Caco-2 (cell line): ENCODE data around the gene GRIN3B. TPM values are rescaled to one million over a fixed set of nuclear protein-coding genes. Genes with fewer than 3 reads are reported as not detected.
A peak's percentile ranks its signal among the peaks of the same experiment; 100 is the strongest.

Source experiments
- BruUV-seq: library from RNA; stranded (reverse); fragments of 400-500 nt; replicated peaks from 2 replicates; lab custom pipeline; 2021; lab: Mats Ljungman, UMichigan
- CTCF ChIA-PET: fragments of 300-600 bp; sonication (Branson Sonifier 250); formaldehyde crosslinking; loops from one replicate; lab custom pipeline; 2022; ENCODE audit warnings: antibody characterized with exemption; lab: Charles Lee
- POLR2A ChIA-PET: fragments of 300-600 bp; sonication (Branson Sonifier 250); formaldehyde crosslinking; loops from one replicate; lab custom pipeline; 2022; ENCODE audit warnings: antibody characterized with exemption; lab: Charles Lee
- DNase-seq, 2 experiments: peaks; one replicate each; pipeline versions ENCODE4 v3.0.0 to v3.0.0-alpha.2; 2020 to 2022
- H3K27me3 ChIP-seq: replicated peaks from 2 replicates; pipeline ENCODE4 v1.6.0; 2011; ENCODE audit warnings: low read length; ENCODE audit not compliant: control insufficient read depth, insufficient read depth
- H3K36me3 ChIP-seq: 2 replicates; pipeline ENCODE4 v1.5.1; 2011; ENCODE audit warnings: low read length; ENCODE audit not compliant: control insufficient read depth, insufficient read depth
- H3K4me1 ChIP-seq: fragments of 250-450 bp; sonication (Bioruptor Pico); 2 replicates; pipeline ENCODE4 v1.5.1; 2020; ENCODE audit warnings: mild to moderate bottlenecking
- H3K4me3 ChIP-seq: 2 replicates; pipeline ENCODE4 v1.5.1; 2011; ENCODE audit warnings: low read depth, mild to moderate bottlenecking, control low read depth, low read length
- H3K9me3 ChIP-seq: fragments of 250-450 bp; sonication (Bioruptor Pico); 2 replicates; pipeline ENCODE4 v1.5.1; 2020; ENCODE audit warnings: mild to moderate bottlenecking, moderate library complexity
- H3K27ac Mint-ChIP-seq: one replicate; pipeline ENCODE4 v1.8.0; 2022; ENCODE audit warnings: mixed read lengths; ENCODE audit not compliant: unreplicated experiment
- H3K27me3 Mint-ChIP-seq: one replicate; pipeline ENCODE4 v1.8.0; 2022; ENCODE audit warnings: mixed read lengths; ENCODE audit not compliant: insufficient read depth, unreplicated experiment
- H3K36me3 Mint-ChIP-seq: one replicate; pipeline ENCODE4 v1.8.0; 2022; ENCODE audit warnings: mild to moderate bottlenecking, mixed read lengths; ENCODE audit not compliant: insufficient read depth, unreplicated experiment
- H3K4me1 Mint-ChIP-seq: one replicate; pipeline ENCODE4 v1.8.0; 2022; ENCODE audit warnings: low read depth, mixed read lengths; ENCODE audit not compliant: unreplicated experiment
- H3K4me3 Mint-ChIP-seq: one replicate; pipeline ENCODE4 v1.8.0; 2022; ENCODE audit warnings: mild to moderate bottlenecking, moderate library complexity, mixed read lengths; ENCODE audit not compliant: unreplicated experiment
- H3K9me3 Mint-ChIP-seq: one replicate; pipeline ENCODE4 v1.8.0; 2022; ENCODE audit warnings: mixed read lengths; ENCODE audit not compliant: unreplicated experiment
- intact Hi-C: fragments of 100-400 bp; cut with micrococcal nuclease; formaldehyde crosslinking; loops from one replicate; pipeline ENCODE4 v1.10.0; 2022; ENCODE audit not compliant: unreplicated experiment
- total RNA-seq: library from RNA; stranded (reverse); gene quantifications from 2 replicates; pipeline ENCODE4 v1.2.3, GENCODE V29; 2022
- TF ChIP-seq, protein P1 (sequence below), 2 experiments: fragments of 200-600 bp in 1 of 2; IDR thresholded peaks; 1 replicate in 1 of 2; 2 replicates in 1 of 2; pipeline versions ENCODE4 v1.5.1 to v1.8.0; 2011 to 2022; ENCODE audit warnings: antibody characterized with exemption in 1 of 2, control low read depth in 1 of 2, inconsistent platforms in 1 of 2, low read depth in 1 of 2, low read length in 1 of 2, mild to moderate bottlenecking in 1 of 2, moderate library complexity in 1 of 2; ENCODE audit not compliant: insufficient read depth in 1 of 2, severe bottlenecking in 1 of 2, unreplicated experiment in 1 of 2

The GRIN3B gene
- total RNA-seq, 1 experiment from 2014 or later: 0.41 TPM

DNA sequence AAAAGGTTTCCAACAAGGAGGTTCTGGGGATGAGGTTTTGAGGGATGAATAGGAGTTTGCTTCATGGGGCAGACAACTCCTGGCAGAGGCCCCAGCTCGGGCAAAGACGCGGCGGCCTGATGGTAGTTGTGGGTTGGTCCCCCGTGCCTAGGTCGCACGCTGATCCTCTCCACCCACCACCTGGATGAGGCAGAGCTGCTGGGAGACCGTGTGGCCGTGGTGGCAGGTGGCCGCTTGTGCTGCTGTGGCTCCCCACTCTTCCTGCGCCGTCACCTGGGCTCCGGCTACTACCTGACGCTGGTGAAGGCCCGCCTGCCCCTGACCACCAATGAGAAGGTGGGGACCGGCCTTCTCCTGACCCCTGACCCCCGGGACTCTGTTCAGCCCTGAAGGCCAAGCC lies 51.6 kb downstream of the GRIN3B start:
- no TSS peak for BruUV-seq
- Histone ChIP-seq H3K27me3 (no peaks in the 10 kb centered on the region), H3K36me3 (no peaks in the 10 kb centered on the region), H3K4me1 (no peaks in the 10 kb centered on the region), H3K4me3 (no peak overlapping the region), H3K9me3 (no peaks in the 10 kb centered on the region)
- no peaks in the 10 kb centered on the region for H3K27me3 Mint-ChIP-seq
- intact Hi-C loops: no loop called here
- H3K36me3 Mint-ChIP-seq: peaks cover 6% of the 10 kb centered on the region
- ChIA-PET CTCF (no interaction called here), POLR2A (no interaction called here)
- no peak overlapping the region for H3K27ac Mint-ChIP-seq
- no peak overlapping the region for H3K4me3 Mint-ChIP-seq
- no peaks in the 10 kb centered on the region for H3K9me3 Mint-ChIP-seq
- DNase-seq: no peak
- H3K4me1 Mint-ChIP-seq: no peaks in the 10 kb centered on the region
- TF ChIP-seq, protein P1, sequence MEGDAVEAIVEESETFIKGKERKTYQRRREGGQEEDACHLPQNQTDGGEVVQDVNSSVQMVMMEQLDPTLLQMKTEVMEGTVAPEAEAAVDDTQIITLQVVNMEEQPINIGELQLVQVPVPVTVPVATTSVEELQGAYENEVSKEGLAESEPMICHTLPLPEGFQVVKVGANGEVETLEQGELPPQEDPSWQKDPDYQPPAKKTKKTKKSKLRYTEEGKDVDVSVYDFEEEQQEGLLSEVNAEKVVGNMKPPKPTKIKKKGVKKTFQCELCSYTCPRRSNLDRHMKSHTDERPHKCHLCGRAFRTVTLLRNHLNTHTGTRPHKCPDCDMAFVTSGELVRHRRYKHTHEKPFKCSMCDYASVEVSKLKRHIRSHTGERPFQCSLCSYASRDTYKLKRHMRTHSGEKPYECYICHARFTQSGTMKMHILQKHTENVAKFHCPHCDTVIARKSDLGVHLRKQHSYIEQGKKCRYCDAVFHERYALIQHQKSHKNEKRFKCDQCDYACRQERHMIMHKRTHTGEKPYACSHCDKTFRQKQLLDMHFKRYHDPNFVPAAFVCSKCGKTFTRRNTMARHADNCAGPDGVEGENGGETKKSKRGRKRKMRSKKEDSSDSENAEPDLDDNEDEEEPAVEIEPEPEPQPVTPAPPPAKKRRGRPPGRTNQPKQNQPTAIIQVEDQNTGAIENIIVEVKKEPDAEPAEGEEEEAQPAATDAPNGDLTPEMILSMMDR (IDR thresholded peaks at IDR 0.05; ENCODE audit: insufficient read depth in 1 of 2, low read depth in 1 of 2, low read length in 1 of 2, severe bottlenecking in 1 of 2, unreplicated experiment in 1 of 2): no peak

- H3K4me3 Mint-ChIP-seq: no peak overlapping the region
- intact Hi-C loops: no loop called here
- H3K27ac Mint-ChIP-seq: no peak overlapping the region
- Histone ChIP-seq H3K27me3 (no peaks in the 10 kb centered on the region), H3K9me3 (no peaks in the 10 kb centered on the region), H3K36me3 (no peaks in the 10 kb centered on the region), H3K4me1 (no peaks in the 10 kb centered on the region), H3K4me3 (no peak overlapping the region)
- H3K36me3 Mint-ChIP-seq: peaks cover 6% of the 10 kb centered on the region
- no TSS peak for BruUV-seq
- H3K9me3 Mint-ChIP-seq: no peaks in the 10 kb centered on the region
- no peak for DNase-seq
- no peaks in the 10 kb centered on the region for H3K4me1 Mint-ChIP-seq
- ChIA-PET POLR2A (no interaction called here), CTCF (no interaction called here)
- TF ChIP-seq, protein P1 (IDR thresholded peaks at IDR 0.05; ENCODE audit: insufficient read depth in 1 of 2, low read depth in 1 of 2, low read length in 1 of 2, severe bottlenecking in 1 of 2, unreplicated experiment in 1 of 2): no peak
- H3K27me3 Mint-ChIP-seq: no peaks in the 10 kb centered on the region
Observed at GRCh38 chr19:1052349-1052975, 52.2 kb downstream of the GRIN3B start.

- TF ChIP-seq, protein P1 (IDR thresholded peaks at IDR 0.05; ENCODE audit: insufficient read depth in 1 of 2, low read depth in 1 of 2, low read length in 1 of 2, severe bottlenecking in 1 of 2, unreplicated experiment in 1 of 2): no peak
- ChIA-PET POLR2A (no interaction called here), CTCF (no interaction called here)
- no peak for DNase-seq
- H3K4me1 Mint-ChIP-seq: no peaks in the 10 kb centered on the region
- H3K27ac Mint-ChIP-seq: peak overlapping the region; percentile 39
- no peaks in the 10 kb centered on the region for H3K4me1 ChIP-seq
- H3K9me3 Mint-ChIP-seq: no peaks in the 10 kb centered on the region
- H3K27me3 ChIP-seq: no peaks in the 10 kb centered on the region
- no peaks in the 10 kb centered on the region for H3K9me3 ChIP-seq
- no peak overlapping the region for H3K4me3 ChIP-seq
- no peak overlapping the region for H3K4me3 Mint-ChIP-seq
- H3K36me3 Mint-ChIP-seq: peaks cover 6% of the 10 kb centered on the region
- H3K36me3 ChIP-seq: no peaks in the 10 kb centered on the region
- no TSS peak for BruUV-seq
- no peaks in the 10 kb centered on the region for H3K27me3 Mint-ChIP-seq
- intact Hi-C loops: no loop called here
Observed at GRCh38 chr19:1053176-1054101, 53.2 kb downstream of the GRIN3B start.
